NCI-H2227 treated with DMSO at 0.1 percent for 48 hours (cell line): ENCODE measurements around the gene NRXN3.

Experiments
- DNase-seq: peaks from one replicate; lab custom pipeline; 2025; lab: John Stamatoyannopoulos, UW

Gene NRXN3

GRCh38 chr14:79629411-79630287 lies 1459.5 kb downstream of the NRXN3 start:
- DNase-seq, result peak; percentile 49

DNA sequence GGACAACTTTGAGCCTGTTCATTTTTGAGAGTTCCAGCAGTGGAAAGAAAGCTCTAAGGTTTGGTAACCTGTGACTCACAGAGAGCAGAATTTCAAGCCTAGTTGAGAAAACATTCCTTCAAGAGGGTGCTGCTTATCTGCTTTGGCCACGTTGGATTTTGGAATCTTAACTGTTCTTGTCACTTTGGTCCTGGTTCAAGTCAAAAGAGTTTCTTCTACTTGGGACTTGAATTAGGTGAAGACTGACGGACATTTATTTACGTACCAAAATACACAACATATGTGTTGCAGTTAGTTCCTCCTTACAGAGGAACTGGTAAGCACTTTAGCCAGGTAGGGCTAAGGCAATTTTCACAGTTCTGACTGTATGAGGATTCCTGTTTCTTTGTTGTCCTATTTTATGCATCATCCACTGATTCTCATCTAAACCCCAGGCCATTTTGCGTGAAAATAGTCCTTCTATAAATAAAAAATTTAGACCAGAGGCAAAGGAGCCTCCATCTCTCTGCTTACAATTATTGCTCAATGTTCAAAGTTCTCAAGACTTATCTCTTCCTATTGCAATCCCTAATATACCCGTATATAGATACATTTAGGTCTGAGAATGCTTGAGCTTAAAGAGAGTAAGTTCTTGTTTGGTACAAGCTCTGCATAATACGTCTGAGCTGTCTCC lies 1460.3 kb downstream of the NRXN3 start:
- DNase-seq, result no peak

GRCh38 chr14:79631276-79631675 lies 1461.1 kb downstream of the NRXN3 start:
- DNase-seq, result no peak

DNA sequence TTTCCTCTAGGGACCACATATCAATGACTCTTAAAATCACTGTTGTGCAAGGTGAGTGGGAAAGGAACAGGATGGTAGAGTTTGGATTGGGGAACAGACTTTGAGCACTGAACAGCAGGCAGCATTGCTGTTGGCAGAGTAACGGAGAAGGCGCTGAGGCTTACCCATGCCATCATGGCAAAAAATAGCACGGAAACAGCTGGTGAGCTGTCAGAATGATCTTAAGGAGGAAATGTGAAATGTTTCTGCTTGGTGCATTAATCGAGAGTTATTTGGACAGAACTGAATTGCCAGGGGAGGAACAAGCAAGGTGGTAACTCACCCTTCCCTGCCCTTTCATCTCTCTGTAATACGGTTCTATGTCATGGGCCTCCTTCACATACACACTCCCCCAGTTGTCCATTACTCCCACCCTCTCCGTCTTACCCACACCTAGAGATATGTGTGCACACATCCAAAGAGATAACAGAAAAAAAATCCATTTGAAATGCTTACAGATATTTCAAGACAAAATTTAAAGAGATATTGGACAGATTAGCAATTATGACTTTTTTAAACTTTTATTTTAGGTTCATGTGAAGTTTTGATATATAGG lies 1468.6 kb downstream of the NRXN3 start:
- no peak for DNase-seq

- no peak for DNase-seq
Observed at GRCh38 chr14:79639613-79640012, 1469.4 kb downstream of the NRXN3 start.

DNA sequence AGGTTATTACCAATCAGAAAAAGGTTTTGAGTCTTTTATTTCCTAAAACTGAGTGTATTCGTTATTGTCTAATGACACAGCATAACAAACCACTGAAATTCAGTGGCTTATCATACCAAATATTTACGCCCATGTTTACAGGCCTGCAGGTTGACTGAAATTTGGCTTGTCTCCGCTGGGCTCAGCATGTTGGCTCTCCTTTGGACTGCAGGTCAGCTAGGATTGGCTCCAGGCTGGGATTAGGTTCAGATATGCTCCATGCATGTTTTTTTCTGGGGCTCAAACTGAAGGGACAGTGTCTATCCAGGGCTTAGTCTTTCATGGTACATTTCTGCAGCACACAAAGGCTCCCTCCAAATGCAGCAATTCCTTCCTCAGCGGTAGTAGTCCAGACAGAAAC lies 1471.2 kb downstream of the NRXN3 start:
- no peak for DNase-seq

GRCh38 chr14:79643132-79643531 lies 1473.0 kb downstream of the NRXN3 start:
- no peak for DNase-seq

DNA sequence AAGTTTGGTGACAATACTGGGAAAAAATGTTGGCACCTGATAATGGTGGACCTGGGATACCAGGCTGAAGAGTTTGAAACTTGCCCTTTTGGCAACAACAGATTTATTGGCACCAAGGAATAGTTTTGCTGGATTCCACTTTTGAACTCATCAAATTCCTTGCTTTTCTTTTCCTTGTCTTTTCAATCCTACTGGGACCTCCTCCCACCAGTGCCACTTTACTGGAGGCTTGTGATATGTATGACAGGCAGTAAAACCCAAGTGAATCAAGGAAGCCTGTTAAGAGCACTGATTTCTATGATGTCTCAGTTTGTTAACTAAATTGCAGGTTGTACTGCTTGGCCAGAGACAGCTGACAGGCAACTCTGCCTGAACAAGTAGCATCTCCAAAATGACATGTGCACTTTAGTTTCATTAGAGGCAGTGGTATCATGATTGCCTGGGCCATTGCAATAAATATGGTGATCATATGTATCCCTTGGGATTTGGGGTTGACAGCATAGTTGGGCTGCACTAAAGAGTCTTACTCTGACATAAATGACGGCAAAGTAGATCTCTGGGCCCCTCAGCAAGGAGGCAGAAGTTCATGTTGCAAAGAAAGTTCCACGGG lies 1475.7 kb downstream of the NRXN3 start:
- no peak for DNase-seq

- no peak for DNase-seq
Observed at GRCh38 chr14:79649856-79650255, 1479.7 kb downstream of the NRXN3 start.

GRCh38 chr14:79652513-79653307 lies 1482.5 kb downstream of the NRXN3 start:
- DNase-seq, result no peak

GRCh38 chr14:79656056-79656455 lies 1485.9 kb downstream of the NRXN3 start:
- no peak for DNase-seq

GRCh38 chr14:79656496-79656895 lies 1486.3 kb downstream of the NRXN3 start:
- DNase-seq, result no peak

DNA sequence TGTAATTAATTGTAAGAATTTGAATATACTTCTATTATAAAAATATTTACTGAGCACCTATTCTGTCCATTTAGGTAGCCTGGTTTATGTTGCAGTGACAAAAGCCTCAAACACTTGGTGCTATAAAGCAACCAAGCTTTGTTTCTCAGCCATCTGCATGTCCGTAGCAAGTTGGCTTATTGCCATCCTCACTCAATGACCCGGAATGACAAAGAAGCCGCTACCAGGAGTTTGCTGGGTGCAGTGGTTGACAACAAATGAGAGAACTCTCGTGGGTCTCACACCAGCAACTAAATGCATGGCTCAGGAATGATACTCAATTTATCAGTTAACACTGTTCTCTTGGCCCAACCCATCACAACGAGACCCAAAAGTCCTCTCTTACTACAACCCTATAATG lies 1488.0 kb downstream of the NRXN3 start:
- DNase-seq, result no peak

DNA sequence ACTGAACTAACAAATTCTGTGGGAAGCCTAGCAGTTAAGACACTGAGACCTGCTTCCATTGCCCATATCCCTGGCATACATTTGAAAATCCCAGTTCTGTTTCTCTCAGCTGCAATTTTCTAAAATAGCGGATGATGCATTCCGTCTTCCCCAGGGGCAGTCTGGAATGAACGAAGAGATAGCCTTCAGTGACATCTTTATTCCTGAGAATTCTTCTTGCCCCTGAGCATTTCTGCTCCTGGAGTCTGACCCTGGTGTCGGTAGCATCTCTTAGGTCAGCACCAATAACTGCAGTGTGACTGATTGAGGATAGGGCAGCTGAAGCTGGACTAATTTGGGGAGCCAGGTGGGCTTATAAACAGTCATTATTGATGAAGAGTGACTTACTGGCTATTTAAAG lies 1488.6 kb downstream of the NRXN3 start:
- no peak for DNase-seq

GRCh38 chr14:79660053-79660939 lies 1490.1 kb downstream of the NRXN3 start:
- no peak for DNase-seq

GRCh38 chr14:79661752-79662151 lies 1491.6 kb downstream of the NRXN3 start:
- DNase-seq, result no peak

DNA sequence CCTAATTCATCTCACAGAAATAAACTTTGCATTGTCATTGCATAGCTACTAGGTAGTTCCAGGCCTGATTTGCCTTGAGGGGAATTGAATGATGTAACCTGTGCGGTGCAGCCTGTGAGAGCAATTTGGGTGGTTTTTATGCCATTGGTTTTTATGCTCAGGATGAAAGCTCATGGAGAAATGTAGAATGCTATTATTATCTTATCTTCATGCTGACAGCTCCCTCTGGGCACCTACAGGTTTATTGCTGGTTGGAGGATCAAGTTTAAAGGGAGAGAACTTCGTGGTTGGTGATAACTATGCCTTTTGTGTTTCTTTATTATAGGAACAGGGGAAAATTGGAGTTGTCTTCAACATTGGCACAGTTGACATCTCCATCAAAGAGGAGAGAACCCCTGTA lies 1493.3 kb downstream of the NRXN3 start:
- DNase-seq, result no peak

DNA sequence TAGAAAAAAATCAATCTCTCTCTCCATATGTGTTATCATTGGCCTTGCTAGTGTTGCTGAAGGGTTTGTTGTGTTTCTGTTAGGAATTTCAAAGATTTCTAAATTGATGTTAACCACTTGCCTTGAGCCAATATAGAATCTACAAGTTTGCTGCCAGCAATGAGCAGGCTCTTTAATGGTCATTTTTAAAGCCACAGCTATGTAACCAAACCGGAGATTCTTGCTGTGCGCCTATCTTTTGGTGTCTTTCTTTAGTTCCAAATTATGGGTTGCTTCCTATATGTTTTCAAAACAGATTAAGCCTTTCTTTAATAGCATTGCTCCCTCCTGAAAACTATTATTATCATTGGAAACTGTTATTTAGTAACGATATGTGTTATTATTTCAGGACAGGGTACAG lies 1495.4 kb downstream of the NRXN3 start:
- DNase-seq, result peak; percentile 36

DNA sequence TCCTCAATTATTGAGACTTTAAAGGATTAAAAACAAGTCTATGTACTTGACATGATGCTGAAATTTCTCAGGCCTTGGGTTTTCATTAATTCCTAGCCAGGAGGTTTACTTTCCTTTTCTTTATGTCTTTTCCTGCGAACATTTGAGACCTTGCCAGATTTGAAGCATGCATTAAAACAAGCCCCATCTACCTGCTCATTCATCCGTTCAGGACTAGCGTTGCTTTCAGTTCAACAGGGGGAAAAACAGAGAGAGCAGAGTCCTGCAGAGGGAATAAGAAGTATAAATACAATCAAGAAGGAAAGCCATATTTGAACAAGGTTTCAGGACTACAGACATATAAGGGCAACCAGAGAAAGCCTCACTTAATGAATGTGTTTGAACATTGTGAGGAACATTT lies 1498.8 kb downstream of the NRXN3 start:
- DNase-seq, result no peak

DNA sequence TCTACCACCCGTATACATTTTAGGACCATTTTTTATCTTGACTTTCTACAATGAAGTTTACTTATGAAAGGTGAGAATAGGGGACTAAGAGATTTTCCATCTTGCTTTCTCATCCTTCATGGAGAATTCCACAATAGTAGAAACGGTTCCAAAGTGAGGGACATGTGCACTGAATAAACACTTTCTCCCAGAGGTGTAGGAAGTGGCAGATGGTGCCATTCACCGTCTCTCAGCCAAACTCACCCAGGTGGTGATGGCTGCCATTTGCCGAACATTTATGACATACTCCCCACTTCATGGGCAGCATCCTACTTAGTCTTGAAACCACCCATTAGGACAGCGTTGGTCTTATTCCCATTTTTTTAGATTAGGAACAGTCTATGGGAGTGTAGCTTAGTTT lies 1500.6 kb downstream of the NRXN3 start:
- no peak for DNase-seq

GRCh38 chr14:79680087-79680486 lies 1509.9 kb downstream of the NRXN3 start:
- no peak for DNase-seq
